ENCODE measurements around the gene NDUFAF7. TPM values are rescaled to one million over a fixed set of nuclear protein-coding genes. Genes with fewer than 3 reads are reported as not detected.

The NDUFAF7 gene
- 10 to 100 TPM in 3 of 6 experiments, 1 to 10 TPM in 3; 7.5 to 12.5 (median 10.1) TPM for total RNA-seq
- long read RNA-seq, partial matches to known transcripts, result 0 of 4 reads
- long read RNA-seq, other reads (novel, unspliced or antisense), result 1 of 4 reads

DNA sequence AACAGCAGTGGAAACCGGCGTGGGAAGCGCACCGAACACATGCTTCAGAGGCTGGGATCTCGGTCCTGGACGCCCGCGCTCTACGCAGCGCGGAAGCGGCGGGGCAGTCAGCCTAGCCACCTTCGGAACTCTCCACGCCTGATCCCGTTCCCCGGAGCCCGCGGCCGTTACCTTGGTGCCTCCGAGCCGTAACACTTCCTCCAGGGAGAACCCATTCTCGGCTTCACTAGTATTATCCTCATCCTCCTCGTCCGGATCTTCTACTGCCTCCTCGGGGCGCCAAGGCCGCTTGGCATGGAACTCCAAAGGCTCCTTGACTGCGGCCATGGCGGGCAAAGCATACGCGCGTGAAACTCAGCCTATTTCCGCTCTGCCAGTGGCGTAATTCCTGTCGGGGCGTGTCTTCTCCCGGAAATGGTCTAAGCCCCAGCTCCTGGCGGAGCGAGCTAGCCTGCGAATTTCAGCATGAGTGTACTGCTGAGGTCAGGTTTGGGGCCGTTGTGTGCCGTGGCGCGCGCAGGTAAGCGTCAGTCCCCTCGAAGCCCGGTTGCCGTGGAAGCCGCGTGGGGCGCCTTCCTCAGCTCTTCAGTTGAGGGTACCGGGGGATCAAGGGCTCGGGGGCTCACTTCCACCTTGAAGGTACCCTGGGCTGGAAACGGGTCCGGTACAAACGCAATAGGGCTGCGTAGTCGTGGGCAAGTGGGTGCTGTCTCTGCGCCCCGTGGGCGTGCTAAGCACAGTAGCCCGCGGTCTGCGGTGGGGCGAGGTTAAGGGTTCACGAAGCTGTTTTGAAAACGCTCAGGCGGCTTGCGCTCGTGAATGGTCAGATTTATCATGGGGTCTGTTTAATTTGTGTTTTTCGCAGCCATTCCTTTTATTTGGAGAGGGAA is at the start of gene NDUFAF7, which contains the start of gene CEBPZ:
Gene NDUFAF7 (plus strand): TSS at position 418 of the 890 bp plus-strand sequence. CDS start 48 bp downstream, at position 466.
Gene CEBPZ (minus strand): TSS at position 356 of the 890 bp plus-strand sequence. CDS start 29 bp downstream, at position 327.
- no peaks in the 10 kb centered on the region for H3K9me3 ChIP-seq
- H3K27me3 ChIP-seq, result no peaks in the 10 kb centered on the region
- TF ChIP-seq, protein P1, sequence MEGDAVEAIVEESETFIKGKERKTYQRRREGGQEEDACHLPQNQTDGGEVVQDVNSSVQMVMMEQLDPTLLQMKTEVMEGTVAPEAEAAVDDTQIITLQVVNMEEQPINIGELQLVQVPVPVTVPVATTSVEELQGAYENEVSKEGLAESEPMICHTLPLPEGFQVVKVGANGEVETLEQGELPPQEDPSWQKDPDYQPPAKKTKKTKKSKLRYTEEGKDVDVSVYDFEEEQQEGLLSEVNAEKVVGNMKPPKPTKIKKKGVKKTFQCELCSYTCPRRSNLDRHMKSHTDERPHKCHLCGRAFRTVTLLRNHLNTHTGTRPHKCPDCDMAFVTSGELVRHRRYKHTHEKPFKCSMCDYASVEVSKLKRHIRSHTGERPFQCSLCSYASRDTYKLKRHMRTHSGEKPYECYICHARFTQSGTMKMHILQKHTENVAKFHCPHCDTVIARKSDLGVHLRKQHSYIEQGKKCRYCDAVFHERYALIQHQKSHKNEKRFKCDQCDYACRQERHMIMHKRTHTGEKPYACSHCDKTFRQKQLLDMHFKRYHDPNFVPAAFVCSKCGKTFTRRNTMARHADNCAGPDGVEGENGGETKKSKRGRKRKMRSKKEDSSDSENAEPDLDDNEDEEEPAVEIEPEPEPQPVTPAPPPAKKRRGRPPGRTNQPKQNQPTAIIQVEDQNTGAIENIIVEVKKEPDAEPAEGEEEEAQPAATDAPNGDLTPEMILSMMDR (IDR thresholded peaks at IDR 0.05), result no peak
- peak; percentile 77 for TF ChIP-seq POLR2A (IDR thresholded peaks at IDR 0.05)
- ATAC-seq, result peak; percentile 98 to 99 (median 98)
- 0% methylated on average over 20 of the region's 73 CpGs for whole genome bisulfite sequencing (ENCODE audit: insufficient coverage, low coverage, low lambda C conversion rate, missing lambda C conversion rate)
- H3K4me1 ChIP-seq, result peaks cover 0 to 18% (median 5%) of the 10 kb centered on the region in 4 donors
- peak; percentile 90 to 94 (median 94) for DNase-seq
- H3K4me3 ChIP-seq, result peak within 1 kb of the TSS; percentile 70 to 86 (median 73)
- intact Hi-C loops (cut with DNase I), result no loop called here
- peaks cover 0 to 18% (median 5%) of the 10 kb centered on the region in 4 donors for H3K36me3 ChIP-seq
- peak within 1 kb of the TSS; percentile 58 to 90 (median 76) for H3K27ac ChIP-seq

GRCh38 chr2:37181726-37182684 is 49.5 kb upstream of the NDUFAF7 start:
- H3K4me1 ChIP-seq, result no peaks in the 10 kb centered on the region
- H3K4me3 ChIP-seq, result no peak overlapping the region
- 69% methylated on average over 15 of the region's 17 CpGs for WGBS (ENCODE audit: insufficient coverage, low coverage, low lambda C conversion rate, missing lambda C conversion rate)
- no peaks in the 10 kb centered on the region for H3K27me3 ChIP-seq
- no peaks in the 10 kb centered on the region for H3K36me3 ChIP-seq
- H3K9me3 ChIP-seq, result no peaks in the 10 kb centered on the region
- ATAC-seq (no peak), DNase-seq (no peak)
- no peak overlapping the region for H3K27ac ChIP-seq
- intact Hi-C loops (cut with DNase I), result no loop called here
- TF ChIP-seq, protein P1 (IDR thresholded peaks at IDR 0.05), result no peak
- TF ChIP-seq POLR2A (IDR thresholded peaks at IDR 0.05), result no peak

GRCh38 chr2:37188570-37188969 is 42.9 kb upstream of the NDUFAF7 start, which contains the start of gene SULT6B1:
TSS of gene SULT6B1 (minus strand) at chr2:37188670. CDS start at chr2:37188640, 30 bp downstream.
- no peak within 1 kb of the TSS for H3K27ac ChIP-seq
- no peaks in the 10 kb centered on the region for H3K9me3 ChIP-seq
- DNase-seq, result no peak
- no peak within 1 kb of the TSS for H3K4me3 ChIP-seq
- no peaks in the 10 kb centered on the region for H3K36me3 ChIP-seq
- H3K4me1 ChIP-seq, result no peaks in the 10 kb centered on the region
- ATAC-seq, result no peak
- intact Hi-C loops (cut with DNase I), result no loop called here
- no peaks in the 10 kb centered on the region for H3K27me3 ChIP-seq
- TF ChIP-seq POLR2A (IDR thresholded peaks at IDR 0.05), result no peak
- TF ChIP-seq, protein P1 (IDR thresholded peaks at IDR 0.05), result no peak
- 88% methylated on average over 2 of the region's 2 CpGs for WGBS (ENCODE audit: insufficient coverage, low coverage, low lambda C conversion rate, missing lambda C conversion rate)
